Bronchial epithelial cell (primary cell): ENCODE data around the gene GRK7. TPM values are rescaled to one million over a fixed set of nuclear protein-coding genes. Genes with fewer than 3 reads are reported as not detected.
A peak's percentile ranks its signal among the peaks of the same experiment; 100 is the strongest.

ENCODE experiments used
- DNase-seq: peaks from one replicate; pipeline ENCODE4 v3.0.0-alpha.2; 2010; ENCODE audit warnings: low read depth
- FAIRE-seq: peaks from 2 replicates; lab custom pipeline; 2011; peaks lifted over from hg19 to GRCh38; lab: Jason Lieb, UNC
- H3K27me3 ChIP-seq: 2 replicates; pipeline ENCODE4 v1.5.1; 2011; ENCODE audit warnings: low read length; ENCODE audit not compliant: control insufficient read depth, insufficient read depth
- H3K36me3 ChIP-seq: 2 replicates; pipeline ENCODE4 v1.5.1; 2011; ENCODE audit warnings: low read length; ENCODE audit not compliant: control insufficient read depth, insufficient read depth
- H3K4me3 ChIP-seq: 2 replicates; pipeline ENCODE4 v1.5.1; 2011; ENCODE audit warnings: mild to moderate bottlenecking, low read depth, low read length, control low read depth
- total RNA-seq: library from RNA; depleted of rRNA; stranded (reverse); fragments of >200 nt; gene quantifications from 2 replicates; pipeline ENCODE4 v1.2.1, GENCODE V29; 2014
- TF ChIP-seq, protein P1 (sequence below): IDR thresholded peaks from 2 replicates; pipeline ENCODE4 v1.5.1; 2011; ENCODE audit warnings: mild to moderate bottlenecking, moderate library complexity, low read length, control low read depth, inconsistent platforms; ENCODE audit not compliant: insufficient read depth, severe bottlenecking

Gene GRK7
- total RNA-seq, 1 donor from 2014 or later, result not detected

DNA sequence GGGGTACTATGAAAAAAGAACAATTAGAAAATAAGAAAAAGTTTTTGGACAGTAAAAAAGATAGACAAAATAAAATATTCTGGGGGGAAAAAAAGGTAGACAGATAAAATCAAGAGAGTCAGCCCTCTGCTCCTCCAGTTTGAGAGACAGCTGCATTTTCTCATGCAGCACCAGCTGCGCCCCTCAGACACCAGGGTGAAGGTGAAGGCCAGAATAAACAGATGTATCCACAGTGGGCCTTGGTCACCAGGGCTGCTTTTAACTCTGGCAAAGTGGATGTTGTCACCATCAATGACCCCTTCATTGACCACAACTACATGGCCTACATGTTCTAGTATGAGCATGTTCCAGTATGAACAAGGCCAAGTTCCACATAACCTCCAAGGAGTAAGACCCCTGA, 39.0 kb upstream of the GRK7 start:
- TF ChIP-seq, protein P1, sequence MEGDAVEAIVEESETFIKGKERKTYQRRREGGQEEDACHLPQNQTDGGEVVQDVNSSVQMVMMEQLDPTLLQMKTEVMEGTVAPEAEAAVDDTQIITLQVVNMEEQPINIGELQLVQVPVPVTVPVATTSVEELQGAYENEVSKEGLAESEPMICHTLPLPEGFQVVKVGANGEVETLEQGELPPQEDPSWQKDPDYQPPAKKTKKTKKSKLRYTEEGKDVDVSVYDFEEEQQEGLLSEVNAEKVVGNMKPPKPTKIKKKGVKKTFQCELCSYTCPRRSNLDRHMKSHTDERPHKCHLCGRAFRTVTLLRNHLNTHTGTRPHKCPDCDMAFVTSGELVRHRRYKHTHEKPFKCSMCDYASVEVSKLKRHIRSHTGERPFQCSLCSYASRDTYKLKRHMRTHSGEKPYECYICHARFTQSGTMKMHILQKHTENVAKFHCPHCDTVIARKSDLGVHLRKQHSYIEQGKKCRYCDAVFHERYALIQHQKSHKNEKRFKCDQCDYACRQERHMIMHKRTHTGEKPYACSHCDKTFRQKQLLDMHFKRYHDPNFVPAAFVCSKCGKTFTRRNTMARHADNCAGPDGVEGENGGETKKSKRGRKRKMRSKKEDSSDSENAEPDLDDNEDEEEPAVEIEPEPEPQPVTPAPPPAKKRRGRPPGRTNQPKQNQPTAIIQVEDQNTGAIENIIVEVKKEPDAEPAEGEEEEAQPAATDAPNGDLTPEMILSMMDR, result no peak
- DNase-seq (no peak), FAIRE-seq (no peak)
- H3K4me3 ChIP-seq, result no peak overlapping the region
- H3K36me3 ChIP-seq, result no peaks in the 10 kb centered on the region
- no peaks in the 10 kb centered on the region for H3K27me3 ChIP-seq

DNA sequence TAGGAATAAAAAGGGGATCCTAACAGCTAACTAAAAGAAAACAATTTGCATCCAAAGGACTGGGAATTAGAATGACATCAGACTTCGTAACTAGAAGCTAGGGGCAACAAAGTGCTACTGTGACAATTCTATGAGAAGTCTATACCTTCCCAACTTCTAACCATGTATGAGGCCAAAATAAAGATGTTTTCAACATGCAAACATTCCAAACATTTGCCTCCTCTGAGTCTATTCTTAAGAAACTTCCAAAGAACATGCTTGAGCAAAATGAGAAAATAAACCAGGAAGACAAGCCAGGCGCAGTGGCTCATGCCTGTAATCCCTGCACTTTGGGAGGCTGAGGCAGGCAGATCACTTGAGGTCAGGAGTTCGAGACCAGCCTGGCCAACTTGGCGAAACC, 38.2 kb upstream of the GRK7 start:
- no peak overlapping the region for H3K4me3 ChIP-seq
- FAIRE-seq, result no peak
- TF ChIP-seq, protein P1, result no peak

DNA sequence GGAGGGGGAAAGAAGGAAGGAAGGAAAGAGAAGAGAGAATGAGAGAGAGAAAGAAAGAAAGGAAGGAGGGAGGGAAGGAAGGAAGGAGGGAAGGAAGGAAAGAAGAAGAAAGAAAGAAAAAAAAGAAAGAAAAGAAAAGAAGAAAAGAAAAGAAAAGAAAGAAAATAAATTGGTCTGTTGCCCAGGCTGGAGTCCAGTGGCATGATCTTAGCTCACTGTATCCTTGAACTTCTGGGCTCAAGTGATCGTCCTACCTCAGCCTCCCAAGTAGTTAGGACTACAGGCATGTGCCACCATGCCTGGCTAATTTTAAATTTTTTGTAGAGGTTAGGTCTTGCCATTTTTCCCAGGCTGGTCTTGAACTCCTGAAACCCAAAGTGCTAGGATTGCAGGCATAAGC, 36.7 kb upstream of the GRK7 start:
- TF ChIP-seq, protein P1, result no peak
- no peak for FAIRE-seq
- no peaks in the 10 kb centered on the region for H3K36me3 ChIP-seq
- no peak overlapping the region for H3K4me3 ChIP-seq
- DNase-seq, result no peak
- H3K27me3 ChIP-seq, result no peaks in the 10 kb centered on the region

More for the DNA sequence above, 38.2 kb upstream of the GRK7 start:
- DNase-seq, result no peak
- Histone ChIP-seq H3K27me3 (no peaks in the 10 kb centered on the region), H3K36me3 (no peaks in the 10 kb centered on the region)

DNA sequence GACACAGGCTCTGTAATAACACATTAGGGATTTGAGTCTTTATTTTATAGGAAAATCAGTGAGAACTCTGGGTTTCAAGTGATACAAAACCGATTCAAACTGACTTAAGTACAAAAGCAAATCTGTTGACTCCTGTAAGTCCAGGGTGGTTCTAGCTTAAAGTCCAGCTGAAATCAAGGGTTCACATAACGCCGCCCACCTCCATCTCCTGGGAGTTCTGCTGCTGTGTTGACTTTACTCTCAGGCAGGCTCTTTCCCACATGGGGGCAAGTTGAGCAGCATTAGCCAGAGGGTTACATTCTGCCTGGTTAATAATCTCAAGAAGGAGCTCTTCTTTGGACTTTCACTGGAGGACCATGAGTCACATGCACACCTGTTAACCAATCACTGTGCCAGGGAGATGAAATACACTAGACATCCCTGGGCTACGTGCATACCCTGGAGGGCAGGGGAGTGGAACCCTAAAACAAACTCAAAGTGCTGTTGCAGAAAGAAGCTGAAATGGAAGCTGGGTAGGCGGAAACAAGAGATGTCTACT, 34.8 kb upstream of the GRK7 start:
- Histone ChIP-seq H3K27me3 (no peaks in the 10 kb centered on the region), H3K36me3 (no peaks in the 10 kb centered on the region), H3K4me3 (no peak overlapping the region)
- DNase-seq, result no peak
- TF ChIP-seq, protein P1, result no peak
- no peak for FAIRE-seq

DNA sequence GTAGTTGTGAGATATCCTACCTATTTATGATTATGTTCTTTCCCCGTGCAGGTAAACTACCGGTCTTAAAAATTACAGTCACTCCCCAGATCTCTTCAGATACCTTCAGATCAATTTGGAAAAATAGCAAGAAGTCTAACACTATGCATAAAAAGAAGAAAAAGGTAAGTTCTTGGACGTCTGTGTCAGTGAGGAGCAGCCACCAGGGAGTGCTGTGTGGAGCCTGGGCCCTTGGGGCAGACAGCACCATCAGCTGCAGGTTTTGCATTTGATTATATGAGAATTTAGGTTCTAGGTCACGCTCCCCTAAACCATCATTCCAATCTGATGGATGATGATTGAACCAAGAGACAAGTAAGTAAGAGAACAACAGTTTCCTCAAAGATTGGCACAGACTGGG, 34.0 kb upstream of the GRK7 start:
- TF ChIP-seq, protein P1, result peak; percentile 18
- no peak for DNase-seq
- Histone ChIP-seq H3K27me3 (no peaks in the 10 kb centered on the region), H3K36me3 (no peaks in the 10 kb centered on the region), H3K4me3 (no peak overlapping the region)
- no peak for FAIRE-seq

DNA sequence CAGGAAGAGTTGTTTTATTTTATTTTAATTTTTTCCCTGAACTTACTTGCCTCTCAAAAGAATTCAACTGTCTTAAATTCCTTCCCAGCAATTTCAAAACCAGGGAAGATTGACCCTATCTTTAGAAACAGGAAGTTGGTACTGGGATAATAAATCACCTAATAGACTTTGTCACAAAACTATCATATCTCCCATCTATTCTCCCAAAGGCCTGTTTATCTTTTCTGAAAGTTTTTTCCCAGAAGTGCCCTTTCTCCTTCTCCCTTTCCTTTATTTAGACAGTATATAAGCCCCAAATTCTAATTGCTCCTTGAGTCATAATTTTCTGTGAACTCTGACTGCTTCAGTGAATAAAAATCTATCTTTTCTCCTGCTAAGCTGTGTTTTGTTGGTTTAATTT, 28.0 kb upstream of the GRK7 start:
- Histone ChIP-seq H3K36me3 (peaks cover 1% of the 10 kb centered on the region), H3K27me3 (no peaks in the 10 kb centered on the region), H3K4me3 (no peak overlapping the region)
- DNase-seq (no peak), FAIRE-seq (no peak)
- TF ChIP-seq, protein P1, result no peak
